Activated CD8-positive, alpha-beta memory T cell treated with anti-CD3 and anti-CD28 coated beads, Interleukin-2, amount 50 U/mL, for 48 hours (primary cell): Measurements from ENCODE around the gene FKBP1C.
"Not testable (repeated sequence)": the region's sequence is repeated elsewhere in the genome, so short reads cannot be mapped to it uniquely, and the experiment has no call there.

Experiments
- DNase-seq: peaks from one replicate; pipeline ENCODE4 v3.0.0-alpha.2; 2020

Gene FKBP1C

GRCh38 chr6:63211343-63211742 is at the start of gene FKBP1C:
TSS of gene FKBP1C (plus strand) at chr6:63211469.
- not testable (repeated sequence) for DNase-seq

GRCh38 chr6:63164047-63164803 is 47.0 kb upstream of the FKBP1C start:
- DNase-seq, result not testable (repeated sequence)

- DNase-seq, result no peak
Observed at GRCh38 chr6:63174173-63174572, 37.1 kb upstream of the FKBP1C start.

- no peak for DNase-seq
Observed at GRCh38 chr6:63176181-63176580, 35.1 kb upstream of the FKBP1C start.

GRCh38 chr6:63180367-63180766 is 30.9 kb upstream of the FKBP1C start:
- DNase-seq, result no peak

GRCh38 chr6:63186970-63187369 is 24.3 kb upstream of the FKBP1C start:
- no peak for DNase-seq

- DNase-seq, result no peak
Observed at GRCh38 chr6:63188828-63189227, 22.4 kb upstream of the FKBP1C start.

- DNase-seq, result no peak
Observed at GRCh38 chr6:63193324-63193723, 17.9 kb upstream of the FKBP1C start.

GRCh38 chr6:63197741-63198140 is 13.5 kb upstream of the FKBP1C start:
- no peak for DNase-seq

GRCh38 chr6:63213325-63213724 is 2.1 kb downstream of the FKBP1C start:
- DNase-seq, result no peak

GRCh38 chr6:63214816-63215215 is 3.5 kb downstream of the FKBP1C start:
- no peak for DNase-seq

- DNase-seq, result no peak
Observed at GRCh38 chr6:63224179-63224578, 12.9 kb downstream of the FKBP1C start.

GRCh38 chr6:63225987-63226386 is 14.7 kb downstream of the FKBP1C start:
- not testable (repeated sequence) for DNase-seq

- not testable (repeated sequence) for DNase-seq
Observed at GRCh38 chr6:63227928-63228894, 16.9 kb downstream of the FKBP1C start.

GRCh38 chr6:63230027-63230426 is 18.8 kb downstream of the FKBP1C start:
- DNase-seq, result not testable (repeated sequence)

- DNase-seq, result not testable (repeated sequence)
Observed at GRCh38 chr6:63230511-63230910, 19.2 kb downstream of the FKBP1C start.

- DNase-seq, result no peak
Observed at GRCh38 chr6:63236398-63236817, 25.1 kb downstream of the FKBP1C start.

GRCh38 chr6:63245420-63245819 is 34.2 kb downstream of the FKBP1C start:
- no peak for DNase-seq

- DNase-seq, result no peak
Observed at GRCh38 chr6:63245909-63246308, 34.6 kb downstream of the FKBP1C start.

GRCh38 chr6:63246581-63246980 is 35.3 kb downstream of the FKBP1C start:
- no peak for DNase-seq

- no peak for DNase-seq
Observed at GRCh38 chr6:63249875-63250482, 38.7 kb downstream of the FKBP1C start.

GRCh38 chr6:63259153-63259552 is 47.9 kb downstream of the FKBP1C start:
- no peak for DNase-seq

GRCh38 chr6:63261820-63262219 is 50.6 kb downstream of the FKBP1C start:
- DNase-seq, result no peak
